ENCODE data around the gene MBD3L4. TPM values are rescaled to one million over a fixed set of nuclear protein-coding genes. Genes with fewer than 3 reads are reported as not detected.

Gene MBD3L4
- total RNA-seq, 1 donor from 2014 or later: not detected

- Histone ChIP-seq H3K27ac (no peak overlapping the region), H3K9me3 (no peaks in the 10 kb centered on the region), H3K4me1 (no peaks in the 10 kb centered on the region), H3K36me3 (no peaks in the 10 kb centered on the region), H3K27me3 (no peaks in the 10 kb centered on the region), H3K4me3 (no peak overlapping the region)
- no peak for DNase-seq (ENCODE audit: low spot score in 2 of 2)
- intact Hi-C loops (cut with DNase I): no loop called here
- no peak for TF ChIP-seq CTCF (IDR thresholded peaks at IDR 0.05)
These were observed 32.1 kb downstream of the MBD3L4 start for GRCh38 chr19:7007859-7008258.

GRCh38 chr19:7006135-7006704, 33.8 kb downstream of the MBD3L4 start:
- Histone ChIP-seq H3K9me3 (no peaks in the 10 kb centered on the region), H3K36me3 (no peaks in the 10 kb centered on the region), H3K4me3 (no peak overlapping the region), H3K4me1 (no peaks in the 10 kb centered on the region), H3K27me3 (no peaks in the 10 kb centered on the region), H3K27ac (no peak overlapping the region)
- no peak for DNase-seq (ENCODE audit: low spot score in 2 of 2)
- intact Hi-C loops (cut with DNase I): no loop called here
- TF ChIP-seq CTCF (IDR thresholded peaks at IDR 0.05): no peak

GRCh38 chr19:7004313-7004931, 35.6 kb downstream of the MBD3L4 start:
- DNase-seq (ENCODE audit: low spot score in 2 of 2): no peak
- no peaks in the 10 kb centered on the region for H3K27me3 ChIP-seq
- no peak for TF ChIP-seq CTCF (IDR thresholded peaks at IDR 0.05)
- no peaks in the 10 kb centered on the region for H3K9me3 ChIP-seq
- no peak overlapping the region for H3K4me3 ChIP-seq
- no peaks in the 10 kb centered on the region for H3K36me3 ChIP-seq
- H3K27ac ChIP-seq: no peak overlapping the region
- intact Hi-C loops (cut with DNase I): no loop called here
- no peaks in the 10 kb centered on the region for H3K4me1 ChIP-seq

GRCh38 chr19:7000816-7001215, 39.2 kb downstream of the MBD3L4 start:
- intact Hi-C loops (cut with DNase I): no loop called here
- Histone ChIP-seq H3K27me3 (no peaks in the 10 kb centered on the region), H3K4me1 (no peaks in the 10 kb centered on the region), H3K4me3 (no peak overlapping the region), H3K27ac (no peak overlapping the region), H3K9me3 (no peaks in the 10 kb centered on the region), H3K36me3 (no peaks in the 10 kb centered on the region)
- no peak for TF ChIP-seq CTCF (IDR thresholded peaks at IDR 0.05)
- no peak for DNase-seq (ENCODE audit: low spot score in 2 of 2)

GRCh38 chr19:7000333-7000732, 39.6 kb downstream of the MBD3L4 start:
- H3K9me3 ChIP-seq: no peaks in the 10 kb centered on the region
- intact Hi-C loops (cut with DNase I): no loop called here
- no peak for DNase-seq (ENCODE audit: low spot score in 2 of 2)
- no peak for TF ChIP-seq CTCF (IDR thresholded peaks at IDR 0.05)
- no peaks in the 10 kb centered on the region for H3K27me3 ChIP-seq
- no peak overlapping the region for H3K27ac ChIP-seq
- no peak overlapping the region for H3K4me3 ChIP-seq
- H3K36me3 ChIP-seq: no peaks in the 10 kb centered on the region
- no peaks in the 10 kb centered on the region for H3K4me1 ChIP-seq
